ENCODE data around the gene IRF4. TPM values are rescaled to one million over a fixed set of nuclear protein-coding genes. Genes with fewer than 3 reads are reported as not detected.

The IRF4 gene
- total RNA-seq, 1 donor from 2014 or later: 0.04 TPM

DNA sequence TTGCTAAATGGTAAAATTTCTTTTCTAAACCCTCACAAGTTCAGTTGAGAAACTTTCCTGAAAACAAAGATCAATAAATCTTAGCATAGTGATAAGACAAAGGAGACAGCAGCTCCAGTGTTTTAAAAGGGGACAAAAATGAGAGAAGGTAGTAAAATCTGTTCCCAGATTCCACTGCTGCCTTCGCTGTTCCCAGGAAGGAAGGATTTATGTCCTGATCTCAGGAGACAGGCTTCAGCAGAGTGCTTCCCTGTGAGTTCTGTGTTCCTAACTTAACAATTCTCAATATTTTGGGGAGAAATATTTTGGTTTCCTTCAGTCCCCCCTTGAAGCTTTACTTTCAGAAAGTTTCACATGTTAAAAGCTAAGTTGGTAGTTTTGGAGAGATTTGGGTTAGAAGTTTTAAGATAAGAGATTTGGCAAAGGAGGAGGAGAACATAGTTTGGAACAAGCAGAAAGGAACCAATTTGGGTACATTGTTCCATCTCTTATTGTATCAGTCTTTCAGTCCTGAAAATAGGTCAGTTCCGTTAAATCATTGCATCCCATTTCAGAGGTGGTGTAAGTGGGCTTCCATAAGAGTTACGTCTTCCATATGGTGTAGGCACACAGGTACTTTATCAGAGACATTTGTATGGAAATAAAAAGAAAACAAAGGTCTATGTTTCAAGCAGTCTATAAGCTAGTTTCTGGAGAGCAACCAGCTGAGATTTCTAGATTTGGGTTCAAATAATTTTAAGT is 20.8 kb downstream of the IRF4 start:
- H3K4me3 ChIP-seq (ENCODE audit: low read depth, low read length): no peak overlapping the region
- DNase-seq (ENCODE audit: low read depth): no peak
- TF ChIP-seq, protein P1, sequence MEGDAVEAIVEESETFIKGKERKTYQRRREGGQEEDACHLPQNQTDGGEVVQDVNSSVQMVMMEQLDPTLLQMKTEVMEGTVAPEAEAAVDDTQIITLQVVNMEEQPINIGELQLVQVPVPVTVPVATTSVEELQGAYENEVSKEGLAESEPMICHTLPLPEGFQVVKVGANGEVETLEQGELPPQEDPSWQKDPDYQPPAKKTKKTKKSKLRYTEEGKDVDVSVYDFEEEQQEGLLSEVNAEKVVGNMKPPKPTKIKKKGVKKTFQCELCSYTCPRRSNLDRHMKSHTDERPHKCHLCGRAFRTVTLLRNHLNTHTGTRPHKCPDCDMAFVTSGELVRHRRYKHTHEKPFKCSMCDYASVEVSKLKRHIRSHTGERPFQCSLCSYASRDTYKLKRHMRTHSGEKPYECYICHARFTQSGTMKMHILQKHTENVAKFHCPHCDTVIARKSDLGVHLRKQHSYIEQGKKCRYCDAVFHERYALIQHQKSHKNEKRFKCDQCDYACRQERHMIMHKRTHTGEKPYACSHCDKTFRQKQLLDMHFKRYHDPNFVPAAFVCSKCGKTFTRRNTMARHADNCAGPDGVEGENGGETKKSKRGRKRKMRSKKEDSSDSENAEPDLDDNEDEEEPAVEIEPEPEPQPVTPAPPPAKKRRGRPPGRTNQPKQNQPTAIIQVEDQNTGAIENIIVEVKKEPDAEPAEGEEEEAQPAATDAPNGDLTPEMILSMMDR (IDR thresholded peaks at IDR 0.05; ENCODE audit: insufficient read depth, low read length, poor library complexity, severe bottlenecking): no peak
- H3K27me3 ChIP-seq (ENCODE audit: control insufficient read depth, insufficient read depth, low read length): no peaks in the 10 kb centered on the region
- H3K36me3 ChIP-seq (ENCODE audit: control insufficient read depth, insufficient read depth, low read length): no peaks in the 10 kb centered on the region

DNA sequence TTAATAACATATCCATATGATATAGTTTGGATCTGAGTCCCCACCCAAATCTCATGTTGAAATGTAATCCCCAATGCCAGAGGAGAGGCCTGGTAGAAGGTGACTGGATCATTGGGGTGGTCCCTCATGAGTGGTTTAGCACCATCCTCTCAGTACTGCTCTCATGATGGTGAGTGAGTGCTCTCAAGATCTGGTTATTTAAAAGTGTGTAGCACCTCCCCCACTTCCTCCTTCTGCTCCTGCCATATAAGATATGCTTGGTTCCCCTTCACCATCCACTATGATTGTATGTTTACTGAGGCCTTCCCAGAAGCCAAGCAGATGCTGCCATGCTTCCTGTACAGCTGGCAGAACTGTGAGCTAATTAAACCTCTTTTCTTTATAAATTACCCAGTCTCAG is 22.9 kb downstream of the IRF4 start:
- DNase-seq (ENCODE audit: low read depth): no peak
- TF ChIP-seq, protein P1 (IDR thresholded peaks at IDR 0.05; ENCODE audit: insufficient read depth, low read length, poor library complexity, severe bottlenecking): no peak
- no peaks in the 10 kb centered on the region for H3K27me3 ChIP-seq (ENCODE audit: control insufficient read depth, insufficient read depth, low read length)
- no peak overlapping the region for H3K4me3 ChIP-seq (ENCODE audit: low read depth, low read length)
- no peaks in the 10 kb centered on the region for H3K36me3 ChIP-seq (ENCODE audit: control insufficient read depth, insufficient read depth, low read length)

DNA sequence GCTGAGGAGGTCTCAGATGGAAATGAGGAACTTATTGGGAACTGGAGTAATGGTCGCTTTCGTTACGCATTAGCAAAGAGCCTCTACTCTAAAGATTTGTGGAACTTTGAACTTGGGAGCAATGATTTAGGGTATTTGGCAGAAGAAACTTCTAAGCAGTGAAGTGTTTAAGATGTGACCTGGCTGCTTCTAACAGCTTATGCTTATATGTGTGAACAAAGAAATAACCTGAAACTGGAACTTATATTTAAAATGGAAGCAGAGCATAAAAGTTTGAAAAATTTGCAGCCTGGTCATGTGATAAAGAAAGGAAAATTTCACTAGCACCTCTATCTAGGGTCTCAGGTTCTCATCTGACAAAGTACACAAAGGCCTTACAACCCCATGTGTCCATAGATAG is 23.5 kb downstream of the IRF4 start:
- TF ChIP-seq, protein P1 (IDR thresholded peaks at IDR 0.05; ENCODE audit: insufficient read depth, low read length, poor library complexity, severe bottlenecking): no peak
- Histone ChIP-seq H3K4me3 (ENCODE audit: low read depth, low read length) (no peak overlapping the region), H3K27me3 (ENCODE audit: control insufficient read depth, insufficient read depth, low read length) (no peaks in the 10 kb centered on the region), H3K36me3 (ENCODE audit: control insufficient read depth, insufficient read depth, low read length) (no peaks in the 10 kb centered on the region)
- DNase-seq (ENCODE audit: low read depth): no peak

GRCh38 chr6:421211-421610 is 29.7 kb downstream of the IRF4 start:
- TF ChIP-seq, protein P1 (IDR thresholded peaks at IDR 0.05; ENCODE audit: insufficient read depth, low read length, poor library complexity, severe bottlenecking): no peak
- no peaks in the 10 kb centered on the region for H3K36me3 ChIP-seq (ENCODE audit: control insufficient read depth, insufficient read depth, low read length)
- no peak overlapping the region for H3K4me3 ChIP-seq (ENCODE audit: low read depth, low read length)
- H3K27me3 ChIP-seq (ENCODE audit: control insufficient read depth, insufficient read depth, low read length): no peaks in the 10 kb centered on the region
- no peak for DNase-seq (ENCODE audit: low read depth)

- H3K36me3 ChIP-seq (ENCODE audit: control insufficient read depth, insufficient read depth, low read length): no peaks in the 10 kb centered on the region
- TF ChIP-seq, protein P1 (IDR thresholded peaks at IDR 0.05; ENCODE audit: insufficient read depth, low read length, poor library complexity, severe bottlenecking): no peak
- H3K4me3 ChIP-seq (ENCODE audit: low read depth, low read length): no peak overlapping the region
- peak; percentile 97 for DNase-seq (ENCODE audit: low read depth)
- H3K27me3 ChIP-seq (ENCODE audit: control insufficient read depth, insufficient read depth, low read length): no peaks in the 10 kb centered on the region
Observed at GRCh38 chr6:422433-423054, 31.0 kb downstream of the IRF4 start.

All from kidney epithelial cell (primary cell).